GM19023 (cell line): ENCODE results near the gene TAF13.
"Not testable (repeated sequence)": the region's sequence is repeated elsewhere in the genome, so short reads cannot be mapped to it uniquely, and the experiment has no call there.

Source experiments
- ATAC-seq: cut with Tn5 transposase; IDR thresholded peaks from one replicate; pipeline ENCODE4 v1.9.1; 2021; ENCODE audit warnings: mild to moderate bottlenecking, moderate library complexity; ENCODE audit not compliant: unreplicated experiment

The TAF13 gene

DNA sequence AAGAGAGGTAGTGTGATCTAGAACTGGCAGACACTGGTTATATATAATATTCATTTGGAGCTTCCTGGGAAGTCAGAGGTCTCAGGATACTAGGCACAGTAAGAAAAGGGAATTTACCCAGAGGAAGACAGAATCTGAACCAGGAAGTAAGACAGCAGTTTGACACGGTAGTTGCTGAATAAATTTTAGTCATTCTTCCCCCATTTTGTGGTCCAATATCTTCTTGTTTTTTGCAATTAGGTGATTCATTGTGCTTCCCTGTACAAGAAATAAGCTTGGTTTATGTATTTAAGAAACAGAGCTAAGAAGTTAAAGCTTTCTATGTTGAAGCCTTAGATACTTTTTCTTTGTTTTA is 16.0 kb upstream of the TAF13 start:
- no peak for ATAC-seq

DNA sequence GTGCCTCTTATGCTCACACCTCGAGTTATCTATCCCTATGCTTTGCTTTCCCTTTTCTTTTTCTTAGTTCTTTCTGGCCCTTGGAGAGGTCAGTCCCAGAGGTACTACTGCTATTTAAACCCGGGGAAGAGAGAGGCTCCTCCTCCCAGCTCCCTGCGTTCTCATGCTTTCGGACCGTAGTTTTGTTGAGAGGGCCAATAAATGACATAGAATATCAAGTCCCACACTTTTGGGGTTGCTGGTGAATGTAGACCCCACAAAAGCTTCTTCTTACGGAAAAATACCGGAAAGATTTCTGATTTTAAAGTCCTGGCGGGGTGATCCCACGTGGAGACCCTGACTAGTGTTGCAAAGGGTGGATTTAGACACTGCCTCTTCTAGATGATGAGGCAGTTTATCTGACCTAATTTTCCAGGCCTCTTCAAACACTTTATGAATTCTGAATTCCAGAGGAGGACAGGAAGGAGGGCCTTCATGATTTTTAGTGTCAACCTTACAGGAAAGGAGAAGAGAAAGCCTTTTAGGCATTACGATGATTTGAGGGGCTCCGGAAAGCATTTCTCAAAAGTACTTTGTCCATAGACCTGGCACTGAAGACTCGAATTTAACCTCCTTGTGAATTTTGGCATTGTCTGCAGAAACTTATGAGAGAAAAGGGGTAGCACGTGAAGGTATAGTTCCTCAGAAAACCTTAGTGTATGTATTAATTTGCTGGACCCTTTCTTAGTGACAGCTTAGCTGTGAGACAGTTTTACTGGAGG is 15.5 kb upstream of the TAF13 start:
- peak; percentile 62 for ATAC-seq

DNA sequence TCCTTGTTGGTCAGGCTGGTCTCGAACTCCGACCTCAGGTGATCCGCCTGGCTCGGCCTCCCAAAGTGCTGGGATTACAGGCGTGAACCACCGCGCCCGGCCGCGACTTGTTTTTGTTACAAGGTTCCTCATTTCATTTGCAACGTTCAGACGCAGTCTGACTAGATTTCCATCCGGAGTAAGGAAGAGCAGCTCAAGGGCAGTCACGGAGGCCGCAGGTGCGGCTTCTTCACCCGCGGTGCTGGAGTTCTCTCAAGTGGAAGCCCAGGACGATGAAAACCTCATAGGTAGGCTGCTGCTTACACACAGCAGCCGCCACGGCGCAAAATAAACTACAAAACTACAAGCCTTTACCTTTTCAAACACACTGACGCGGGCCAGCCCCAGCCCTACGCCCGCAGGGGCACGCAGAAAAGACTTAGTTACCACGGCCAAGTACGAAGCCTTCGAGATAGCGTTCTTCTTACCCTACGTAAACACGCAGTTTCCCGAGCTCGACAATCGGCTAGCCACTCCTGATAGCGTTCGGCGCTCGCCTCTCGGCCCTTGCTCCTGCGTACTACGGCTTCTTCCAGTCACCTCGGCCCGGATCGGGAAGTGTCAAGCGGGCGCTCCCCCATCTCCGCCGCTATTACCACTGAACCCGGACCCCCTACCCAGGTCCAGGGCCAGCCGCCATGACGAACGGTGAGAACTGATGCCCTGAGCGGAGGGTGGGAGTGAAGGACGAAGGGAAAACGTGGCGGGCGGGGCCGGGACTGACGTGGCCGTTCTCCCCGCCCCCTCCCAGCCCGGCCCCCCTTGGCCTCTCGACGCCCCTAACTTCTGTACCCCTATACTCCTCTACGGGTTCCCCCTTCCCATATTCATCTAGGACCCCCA is 14.6 kb upstream of the TAF13 start, which contains the start of gene TMEM167B:
TMEM167B (plus strand) TSS at position 569 of the 882 bp plus-strand sequence; CDS start at position 678, 109 bp downstream.
- ATAC-seq = peak; percentile 91

DNA sequence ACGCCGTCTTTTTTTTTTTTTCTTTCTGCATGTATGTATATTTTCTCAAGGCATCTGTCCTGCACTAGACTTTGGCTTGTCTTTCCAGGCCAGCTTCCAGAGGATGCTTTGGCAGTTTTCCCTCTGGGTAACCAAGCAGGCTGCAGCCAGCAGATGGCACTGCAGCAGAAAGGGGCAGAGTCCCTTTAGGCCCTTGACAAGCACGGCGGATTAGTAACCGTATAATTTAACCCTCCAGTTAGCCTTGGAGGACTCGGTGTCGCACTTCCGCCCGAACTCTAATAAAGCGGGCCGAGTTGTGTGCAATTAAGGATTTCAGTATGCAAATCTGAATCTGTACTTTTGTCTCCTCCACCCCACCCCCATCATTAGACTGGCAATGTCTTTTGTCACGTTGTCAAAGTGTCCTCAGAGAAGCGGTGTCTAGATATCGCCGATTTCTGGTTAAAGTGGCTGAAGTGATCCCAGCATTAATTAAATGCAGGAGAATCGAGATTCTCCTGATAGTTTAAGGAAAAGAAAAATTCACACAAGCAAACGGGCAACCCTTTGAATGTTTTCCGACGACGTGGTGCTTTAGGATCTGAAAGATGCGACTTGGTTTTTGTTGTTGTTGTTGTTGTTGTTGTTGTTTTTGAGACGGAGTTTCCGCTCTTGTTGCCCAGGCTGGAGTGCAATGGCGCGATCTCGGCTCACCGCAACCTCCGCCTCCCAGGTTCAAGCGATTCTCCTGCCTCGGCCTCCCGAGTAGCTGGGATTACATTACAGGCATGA is 13.6 kb upstream of the TAF13 start:
- no peak for ATAC-seq

DNA sequence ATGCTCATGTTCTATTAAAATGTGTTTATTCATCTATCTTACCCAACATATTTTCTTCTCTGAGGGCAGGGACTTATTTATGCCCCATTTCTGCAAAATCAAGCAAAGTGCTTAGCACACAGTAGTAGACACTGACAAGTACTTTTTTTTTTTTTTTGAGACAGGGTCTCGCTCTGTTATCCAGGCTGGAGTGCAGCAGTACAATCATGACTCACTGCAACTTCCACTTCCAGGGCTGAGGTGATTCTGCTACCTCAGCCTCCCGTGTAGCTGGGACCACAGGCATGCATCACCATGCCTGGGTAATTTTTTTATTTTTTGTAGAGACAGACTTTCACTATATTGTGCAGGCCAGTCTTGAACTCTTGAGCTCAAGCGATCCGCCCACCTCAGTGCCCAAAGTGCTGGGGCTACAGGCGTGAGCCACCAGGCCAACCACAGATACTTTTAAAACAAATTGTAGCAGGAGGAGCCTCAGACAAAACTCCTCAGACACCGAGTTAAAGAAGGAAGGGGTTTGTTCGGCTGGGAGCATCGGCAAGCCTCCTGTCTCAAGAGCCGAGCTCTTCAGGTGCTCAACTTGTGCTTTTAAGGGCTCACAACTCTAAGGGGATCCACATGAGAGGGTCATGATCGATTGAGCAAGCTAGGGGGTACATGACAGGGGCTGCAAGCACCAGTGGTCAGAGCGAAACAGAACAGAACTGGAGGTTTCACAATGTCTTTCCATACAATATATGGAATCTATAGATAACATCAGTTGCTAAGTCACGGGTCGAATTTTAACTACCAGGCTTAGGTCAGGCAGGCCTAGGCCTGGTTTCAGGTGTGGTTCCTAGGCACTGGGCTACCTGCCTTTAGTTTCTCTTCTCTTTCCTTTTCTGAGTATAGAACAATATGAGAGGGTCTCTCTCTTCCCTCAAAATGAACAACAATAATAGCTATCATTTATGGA is 9.0 kb upstream of the TAF13 start:
- ATAC-seq = no peak

DNA sequence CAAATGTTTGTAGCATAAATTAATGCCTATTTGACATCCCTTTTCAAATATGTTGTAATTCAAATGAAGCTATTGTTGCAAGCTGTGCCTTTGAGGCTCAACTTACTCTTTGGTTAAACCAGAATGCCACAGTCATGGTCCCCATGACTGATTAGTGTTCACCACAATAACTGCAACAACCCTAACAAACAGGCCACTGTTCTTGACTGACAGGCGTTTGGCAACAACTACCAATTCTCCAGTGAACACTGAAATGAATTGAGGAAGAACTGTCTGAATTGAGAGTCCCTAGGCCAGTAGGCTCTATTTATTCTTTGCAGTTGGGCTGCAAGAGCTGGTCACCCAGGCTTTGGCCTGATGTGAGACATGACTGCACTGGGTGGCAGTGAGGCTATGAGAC is 8.1 kb upstream of the TAF13 start:
- ATAC-seq = no peak

DNA sequence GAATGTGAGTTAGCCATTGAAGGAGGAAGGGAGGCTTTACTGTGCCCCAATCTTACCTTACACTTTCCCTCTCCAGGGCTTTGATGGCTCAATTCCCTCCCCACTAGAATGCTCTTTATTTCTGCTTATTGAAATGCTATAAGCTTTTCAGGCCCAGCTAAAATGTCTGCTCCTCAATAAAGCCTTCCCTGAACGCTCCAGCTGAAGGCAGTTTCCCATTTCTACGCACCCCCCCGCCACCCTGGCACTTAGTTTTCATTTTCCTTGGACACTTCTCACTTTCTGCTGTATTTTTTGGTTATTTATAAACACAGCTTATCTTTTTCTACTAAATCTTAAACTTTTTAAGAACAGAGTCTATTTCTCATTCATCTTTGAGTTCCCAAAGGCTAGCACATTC is 7.7 kb upstream of the TAF13 start:
- no peak for ATAC-seq

DNA sequence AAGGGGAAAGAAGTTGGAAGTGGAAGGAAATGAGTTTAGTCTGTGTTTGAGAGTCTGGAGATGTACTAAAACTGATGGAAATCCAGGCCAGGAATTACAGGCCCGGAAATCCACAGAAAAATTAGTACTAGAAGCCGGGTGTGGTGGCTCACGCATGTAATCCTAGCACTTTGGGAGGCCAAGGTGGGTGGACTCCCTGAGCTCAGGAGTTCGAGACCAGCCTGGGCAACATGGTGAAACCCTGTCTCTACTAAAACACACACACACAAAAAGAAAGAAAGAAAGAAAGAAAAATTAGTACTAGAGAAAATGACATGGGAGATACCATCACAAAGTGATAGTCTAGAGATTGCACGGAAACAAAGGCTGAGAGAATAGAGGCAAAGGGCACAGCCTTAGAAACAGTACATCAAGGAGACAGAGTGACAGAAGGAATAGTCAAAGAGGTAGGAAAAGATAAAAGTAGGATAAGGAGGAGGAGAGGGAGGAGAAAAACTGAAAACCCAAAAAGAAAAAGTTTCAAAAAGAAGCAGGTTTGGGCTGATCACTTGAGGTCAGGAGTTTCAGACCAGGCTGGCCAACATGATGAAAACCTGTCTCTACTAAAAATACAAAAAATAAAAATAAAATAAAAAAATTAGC is 4.8 kb upstream of the TAF13 start:
- no peak for ATAC-seq

DNA sequence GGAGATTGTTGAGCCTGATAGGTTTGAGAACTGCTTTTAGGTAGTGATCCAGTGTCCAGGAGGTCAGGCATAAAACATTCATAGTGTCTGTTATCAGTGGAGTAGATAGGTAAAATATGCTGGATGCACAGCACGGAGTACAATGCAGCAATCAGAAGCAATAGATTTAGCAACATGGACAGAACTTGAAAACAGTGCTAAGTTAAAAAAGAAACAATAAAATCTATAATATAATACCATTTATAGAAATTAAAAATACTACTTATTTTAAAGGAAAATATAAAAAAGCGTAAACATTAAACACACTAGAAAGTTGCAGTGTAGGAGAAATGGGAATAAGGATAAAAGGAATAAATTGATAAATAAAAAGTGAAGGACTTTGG is 3.4 kb upstream of the TAF13 start:
- no peak for ATAC-seq

DNA sequence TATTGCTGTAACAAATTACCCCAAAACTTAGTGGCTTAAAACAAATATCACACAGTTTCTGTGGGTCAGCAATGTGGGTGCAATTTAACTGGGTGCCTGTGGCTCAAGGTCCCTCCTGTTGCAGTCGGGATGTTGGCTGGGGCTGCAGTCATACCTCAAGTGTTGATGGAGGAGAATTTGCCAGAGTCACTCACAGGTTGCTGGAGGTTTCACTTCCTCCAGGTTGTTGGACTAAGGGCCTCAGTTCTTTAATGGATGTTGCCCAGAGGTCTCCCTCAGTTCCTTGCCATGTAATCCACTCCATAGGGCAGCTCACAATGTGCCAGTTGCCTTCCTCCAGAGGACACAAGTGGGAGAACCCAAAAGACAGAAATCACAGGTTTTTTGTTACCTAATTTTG is 2.5 kb upstream of the TAF13 start:
- no peak for ATAC-seq

DNA sequence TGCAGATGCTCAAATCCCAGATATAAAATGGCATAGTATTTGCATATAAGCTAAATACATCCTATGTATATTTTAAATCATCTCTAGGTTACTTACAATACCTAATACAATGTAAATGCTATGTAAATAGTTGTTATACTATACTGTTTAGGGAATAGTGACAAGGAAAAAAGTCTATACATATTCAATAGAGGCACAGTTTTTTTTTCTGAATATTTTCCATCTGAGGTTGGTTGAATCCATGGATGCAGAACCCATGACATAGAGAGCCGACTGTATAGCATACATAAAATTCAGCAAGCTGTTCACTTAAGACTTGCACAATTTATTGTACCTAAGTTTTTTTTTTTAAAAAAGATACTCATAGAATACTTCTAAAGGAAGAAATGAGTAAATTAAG is 6.5 kb downstream of the TAF13 start:
- no peak for ATAC-seq

DNA sequence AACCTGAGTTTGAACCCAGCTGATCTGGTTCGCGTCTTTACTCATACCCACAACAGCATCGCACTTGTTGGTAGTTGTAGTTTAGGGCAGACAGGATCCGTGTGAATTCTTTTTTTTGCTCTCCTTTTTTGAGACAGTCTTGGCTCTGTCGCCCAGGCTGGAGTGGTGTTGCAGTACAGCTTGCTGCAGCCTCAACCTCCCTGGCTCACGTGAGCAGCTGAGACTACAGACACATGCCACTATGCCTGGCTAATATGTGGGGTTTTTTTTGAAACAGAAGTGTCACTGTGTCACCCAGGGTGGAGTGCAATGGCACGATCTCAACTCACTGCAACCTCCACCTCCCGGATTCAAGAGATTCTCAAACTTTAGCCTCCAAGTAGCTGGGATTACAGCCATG is 7.9 kb downstream of the TAF13 start:
- no peak for ATAC-seq

DNA sequence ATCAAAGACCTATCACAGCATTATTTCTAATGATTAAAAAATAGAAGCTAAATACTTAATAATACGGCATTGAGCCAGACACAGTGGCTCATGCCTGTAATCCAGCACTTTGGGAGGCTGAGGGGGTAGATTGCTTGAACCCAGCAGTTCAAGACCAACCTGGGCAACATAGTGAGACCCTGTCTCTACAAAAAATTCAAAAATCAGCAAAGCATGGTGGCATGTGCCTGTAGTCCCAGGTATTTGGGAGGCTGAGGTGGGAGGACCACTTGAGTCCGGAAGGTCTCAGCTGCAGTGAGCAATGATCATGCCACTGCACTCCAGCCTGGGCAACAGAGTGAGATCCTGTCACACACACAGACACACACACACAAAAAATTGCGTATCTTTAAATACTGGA is 10.7 kb downstream of the TAF13 start:
- ATAC-seq = no peak

DNA sequence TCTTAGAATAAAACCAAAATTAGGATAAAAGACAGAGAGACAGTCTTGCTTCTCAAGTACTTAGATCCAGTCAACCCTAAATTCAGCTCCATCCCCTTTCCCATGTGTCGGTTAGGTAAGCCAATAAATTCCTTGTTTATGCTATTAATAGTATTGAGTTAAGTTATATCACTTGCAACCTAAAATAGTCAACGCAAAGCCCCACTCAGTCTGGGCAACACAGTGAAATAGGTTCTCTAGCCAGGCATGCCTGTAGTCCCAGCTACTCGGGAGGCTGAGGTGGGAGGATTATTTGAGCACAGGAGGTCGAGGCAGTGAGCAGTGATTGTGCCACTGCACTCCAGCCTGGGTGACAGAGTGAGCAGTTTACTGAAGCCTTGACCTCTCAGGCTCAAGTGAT is 14.6 kb downstream of the TAF13 start:
- no peak for ATAC-seq

DNA sequence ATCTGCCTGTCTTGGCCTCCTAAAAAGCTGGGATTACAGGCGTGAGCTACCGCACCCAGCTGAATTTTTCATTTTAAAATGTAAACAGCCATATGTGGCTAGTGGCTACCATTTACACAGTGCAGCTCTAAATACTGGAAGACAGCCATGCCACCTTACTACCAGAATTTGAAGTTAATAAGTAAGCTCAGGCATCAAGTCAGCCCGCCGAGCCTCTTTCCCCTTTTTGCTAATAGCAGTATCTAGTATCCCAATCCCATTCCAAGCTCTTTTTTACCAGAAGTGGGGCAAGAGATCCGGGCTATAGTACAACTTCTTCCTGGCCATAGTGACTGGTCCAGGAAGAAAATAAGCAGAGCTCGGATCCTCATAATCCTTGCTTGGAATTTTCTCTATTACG is 15.1 kb downstream of the TAF13 start:
- ATAC-seq = no peak

DNA sequence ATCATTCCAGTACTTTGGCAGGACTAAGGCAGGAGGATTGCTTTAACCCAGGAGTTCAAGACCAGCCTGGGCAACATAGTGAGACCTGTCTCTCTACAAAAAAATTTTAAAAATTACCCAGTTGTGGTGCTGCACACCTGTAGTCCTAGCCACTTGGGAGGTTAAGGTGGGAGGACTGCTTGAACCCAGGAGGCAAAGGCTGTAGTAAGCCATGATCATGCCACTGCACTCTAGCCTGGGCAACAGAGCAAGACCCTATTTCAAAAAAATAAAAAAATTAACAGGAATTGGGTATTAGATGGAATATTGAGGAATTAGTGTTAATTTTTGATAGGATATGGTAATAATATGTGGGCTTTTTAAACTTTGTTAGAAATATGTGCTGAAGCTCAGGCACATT is 16.8 kb downstream of the TAF13 start:
- no peak for ATAC-seq

DNA sequence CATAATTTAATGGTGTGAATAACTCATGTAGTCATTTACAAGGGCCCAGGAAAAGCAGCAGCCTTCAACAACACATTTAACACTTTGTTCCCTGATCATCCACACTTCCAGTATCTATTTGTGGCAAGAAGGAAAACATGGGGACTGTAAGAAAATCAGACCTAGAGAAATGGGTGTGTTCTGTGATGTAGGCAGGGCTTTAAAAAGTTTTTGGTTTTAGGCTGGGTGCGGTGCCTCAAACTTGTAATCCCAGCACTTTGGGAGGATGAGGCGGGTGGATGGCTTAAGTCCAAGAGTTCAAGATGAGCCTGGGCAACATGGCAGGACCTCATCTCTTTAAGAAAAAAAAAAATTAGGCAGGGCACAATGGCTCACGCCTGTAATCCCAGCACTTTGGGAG is 19.7 kb downstream of the TAF13 start:
- no peak for ATAC-seq

DNA sequence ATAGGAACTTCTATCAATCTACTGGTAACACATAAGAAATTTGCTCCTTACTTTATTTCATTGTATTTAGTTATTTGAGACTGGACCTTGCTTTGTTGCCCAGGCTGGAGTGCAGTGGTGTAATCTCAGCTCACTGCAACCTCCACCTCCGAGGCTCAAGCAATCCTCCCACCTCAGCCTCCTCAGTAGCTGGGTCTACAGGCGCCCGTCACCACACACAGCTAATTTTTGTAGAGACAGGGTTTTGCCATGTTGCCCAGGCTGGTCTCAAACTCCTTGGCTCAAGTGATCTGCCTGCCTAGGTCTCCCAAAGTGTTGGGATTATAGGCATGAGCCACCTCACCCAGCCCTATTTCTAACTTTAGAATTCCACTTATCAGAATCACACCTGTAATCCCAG is 23.7 kb downstream of the TAF13 start:
- ATAC-seq = not testable (repeated sequence)

DNA sequence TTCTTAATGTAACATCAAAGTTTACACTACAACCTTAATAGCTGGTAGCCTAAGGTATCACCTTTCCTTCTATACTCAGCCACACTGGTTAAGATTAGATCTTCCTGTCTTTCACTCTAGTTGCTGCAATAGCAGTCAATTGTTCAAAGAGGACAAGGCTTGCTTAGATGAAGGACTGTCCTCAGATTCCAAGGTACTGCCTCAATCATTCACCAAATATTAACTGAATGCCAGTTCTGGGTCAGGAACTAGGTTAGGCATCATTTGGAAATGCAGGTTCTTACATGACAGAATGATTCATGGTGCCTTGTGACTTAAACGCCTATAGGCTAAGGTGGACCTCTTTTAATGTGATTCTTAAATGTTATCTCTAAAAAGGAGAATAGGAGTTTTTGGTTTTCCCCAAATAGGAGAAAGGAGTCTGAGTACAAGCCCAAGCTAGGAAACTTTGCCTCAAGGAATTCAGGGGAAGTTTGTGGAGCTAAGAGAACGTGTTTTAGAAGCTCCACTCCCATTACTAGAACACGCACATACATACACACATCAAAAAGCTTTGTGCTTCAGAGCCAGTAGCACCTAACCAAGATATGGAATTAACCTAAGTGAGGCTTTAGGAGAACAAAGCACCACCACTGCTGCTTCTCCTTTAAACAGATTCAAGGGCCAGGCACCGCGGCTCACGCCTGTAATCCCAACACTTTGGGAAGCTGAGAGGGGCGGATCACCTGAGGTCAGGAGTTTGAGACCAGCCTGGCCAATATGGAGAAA is 25.4 kb downstream of the TAF13 start:
- no peak for ATAC-seq
